ENCODE data around the gene CDC14B. TPM values are rescaled to one million over a fixed set of nuclear protein-coding genes. Genes with fewer than 3 reads are reported as not detected.

Gene CDC14B
- total RNA-seq, 1 experiment from 2014 or later = 28.4 TPM

DNA sequence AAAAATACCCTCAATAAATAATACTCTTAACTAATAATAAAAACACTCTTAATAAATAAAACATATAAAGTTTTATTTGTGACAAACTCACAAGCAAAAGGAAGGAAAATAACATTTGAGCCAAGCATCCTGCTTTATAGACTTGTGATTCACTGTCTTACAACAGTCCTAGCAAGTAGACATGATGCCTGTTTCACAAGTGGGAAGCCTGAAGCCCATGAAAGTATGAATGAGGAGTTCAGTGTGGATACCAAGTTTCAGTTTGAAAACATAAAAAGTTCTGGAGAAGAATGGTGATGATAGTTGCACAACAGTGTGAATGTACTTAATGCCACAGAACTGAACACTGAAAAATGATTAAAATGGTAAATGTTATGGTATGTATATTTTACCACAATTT lies 158.8 kb downstream of the CDC14B start:
- Histone ChIP-seq H3K27me3 (ENCODE audit: insufficient read depth, low read length) (no peaks in the 10 kb centered on the region), H3K4me1 (ENCODE audit: insufficient read depth, low read length) (peaks cover 3% of the 10 kb centered on the region; the same call in 1 of the 2 replicates), H4K8ac (replicated peaks; ENCODE audit: insufficient read length, low read depth, low read length) (no peak overlapping the region), H3K56ac (ENCODE audit: insufficient read length, low read depth, low read length) (no peak overlapping the region), H3K9me3 (ENCODE audit: control insufficient read depth, low read depth, low read length) (no peaks in the 10 kb centered on the region), H3K14ac (ENCODE audit: insufficient read depth, low read length) (no peak overlapping the region), H3K4ac (ENCODE audit: low read depth, low read length) (no peak overlapping the region), H4K5ac (ENCODE audit: insufficient read length, low read depth, low read length) (no peak overlapping the region), H3K27ac (ENCODE audit: insufficient read length, low read depth, low read length) (no peak overlapping the region), H3K23ac (ENCODE audit: insufficient read length, low read depth, low read length) (no peak overlapping the region), H2BK5ac (ENCODE audit: insufficient read length, low read length) (no peak overlapping the region), H2BK12ac (ENCODE audit: insufficient read length, low read depth, low read length) (no peak overlapping the region), H4K91ac (ENCODE audit: insufficient read length, low read depth, low read length) (no peak overlapping the region), H2BK15ac (ENCODE audit: low read depth, low read length) (no peak overlapping the region), H3K9ac (ENCODE audit: extremely low read depth, insufficient read length, low read length) (no peak overlapping the region), H3K79me1 (ENCODE audit: insufficient read depth, low read depth, low read length, poor library complexity, severe bottlenecking) (no peaks in the 10 kb centered on the region), H3K23me2 (ENCODE audit: insufficient read length, low read depth, low read length, poor library complexity, severe bottlenecking) (no peaks in the 10 kb centered on the region), H3K79me2 (ENCODE audit: insufficient read depth, low read length) (no peaks in the 10 kb centered on the region), H2AFZ (ENCODE audit: low read length) (no peak overlapping the region), H4K20me1 (ENCODE audit: control insufficient read depth, insufficient read depth, insufficient read length) (no peaks in the 10 kb centered on the region), H3K4me2 (ENCODE audit: insufficient read depth, insufficient read length, low read length) (no peak overlapping the region), H3T11ph (ENCODE audit: low read length) (no peak overlapping the region), H2AK5ac (ENCODE audit: insufficient read length, low read length) (no peak overlapping the region), H2BK120ac (ENCODE audit: low read depth, low read length, poor library complexity, severe bottlenecking) (no peak overlapping the region), H3K18ac (ENCODE audit: insufficient read length, low read depth, low read length) (no peak overlapping the region), H2BK20ac (ENCODE audit: low read depth, low read length, poor library complexity, severe bottlenecking) (no peak overlapping the region)
- H3K4me3 Mint-ChIP-seq = no peak overlapping the region
- TF ChIP-seq CTCF (conservative IDR thresholded peaks at IDR 0.05) = no peak
- peaks cover 4 to 23% (median 16%) of the 10 kb centered on the region in 3 experiments; a peak in 6 of 7 replicates for H3K36me3 Mint-ChIP-seq (ENCODE audit: insufficient read depth in 1 of 3, low read depth in 3 of 3)
- no peaks in the 10 kb centered on the region for H3K9me3 Mint-ChIP-seq
- H3K27me3 Mint-ChIP-seq (ENCODE audit: low read depth) = no peaks in the 10 kb centered on the region
- no peak for DNase-seq
- peaks cover 28 to 37% of the 10 kb centered on the region in 2 experiments for H3K4me1 Mint-ChIP-seq
- H3K27ac Mint-ChIP-seq = peak overlapping the region in 2 of 3 experiments; percentile 29 to 45; a peak in 3 of 7 replicates
